ENCODE results near the gene LAMB4.

Gene LAMB4

DNA sequence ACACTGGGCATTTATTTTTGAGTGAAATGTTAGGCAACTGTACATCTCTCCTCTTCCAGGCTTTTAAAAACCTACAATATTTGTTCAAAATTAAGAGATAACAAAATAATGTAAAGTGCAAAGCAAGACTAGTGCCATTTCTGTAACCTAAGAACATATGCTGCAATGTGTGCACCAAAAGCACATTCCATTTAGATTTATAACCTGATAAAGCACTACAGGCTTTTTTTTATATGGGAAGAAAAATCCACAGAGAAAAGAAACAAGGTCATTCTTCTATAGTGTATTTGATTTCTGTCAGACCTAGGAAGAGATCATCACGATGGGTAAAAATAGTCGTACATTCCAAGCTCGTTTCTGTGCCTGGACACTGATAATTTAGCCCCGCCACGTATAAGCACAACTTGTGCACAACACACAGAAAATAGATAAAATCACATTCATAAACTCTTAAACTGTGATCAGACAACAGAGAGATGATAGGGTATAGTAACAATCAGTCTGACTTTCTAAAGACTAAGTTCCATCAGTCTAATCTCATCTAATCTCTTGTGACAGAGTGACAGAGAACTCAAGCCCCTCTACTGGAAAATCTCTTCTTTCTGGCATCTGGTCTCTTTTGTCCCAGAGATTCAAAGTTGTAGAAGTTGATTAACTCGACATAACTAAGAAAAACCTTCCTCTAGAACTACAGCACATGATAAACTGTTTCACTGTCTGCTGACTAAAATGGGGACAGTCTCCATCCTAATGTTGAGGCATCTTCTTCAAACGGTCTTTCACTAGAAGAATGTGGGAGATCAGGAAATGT is 133.9 kb downstream of the LAMB4 start:
- Histone ChIP-seq H3K4me3 (ENCODE audit: low read length) (no peak overlapping the region), H3K36me3 (ENCODE audit: insufficient read depth, low read depth, low read length) (peaks cover 49% of the 10 kb centered on the region), H3K27ac (ENCODE audit: low read length) (no peak overlapping the region), H3K9me3 (ENCODE audit: insufficient read depth, low read depth, low read length) (no peaks in the 10 kb centered on the region), H3K4me1 (ENCODE audit: insufficient read depth, low read length) (peaks cover 15% of the 10 kb centered on the region; the same call in 1 of the 2 replicates), H3K9ac (ENCODE audit: low read depth, low read length) (no peak overlapping the region), H3K27me3 (ENCODE audit: insufficient read depth, low read length) (peaks cover 17% of the 10 kb centered on the region; the same call in 1 of the 2 replicates)

GRCh38 chr7:107995184-107996071 is 134.7 kb downstream of the LAMB4 start:
- H3K9ac ChIP-seq (ENCODE audit: low read depth, low read length), result no peak overlapping the region
- no peak overlapping the region for H3K27ac ChIP-seq (ENCODE audit: low read length)
- H3K36me3 ChIP-seq (ENCODE audit: insufficient read depth, low read depth, low read length), result peaks cover 56% of the 10 kb centered on the region

DNA sequence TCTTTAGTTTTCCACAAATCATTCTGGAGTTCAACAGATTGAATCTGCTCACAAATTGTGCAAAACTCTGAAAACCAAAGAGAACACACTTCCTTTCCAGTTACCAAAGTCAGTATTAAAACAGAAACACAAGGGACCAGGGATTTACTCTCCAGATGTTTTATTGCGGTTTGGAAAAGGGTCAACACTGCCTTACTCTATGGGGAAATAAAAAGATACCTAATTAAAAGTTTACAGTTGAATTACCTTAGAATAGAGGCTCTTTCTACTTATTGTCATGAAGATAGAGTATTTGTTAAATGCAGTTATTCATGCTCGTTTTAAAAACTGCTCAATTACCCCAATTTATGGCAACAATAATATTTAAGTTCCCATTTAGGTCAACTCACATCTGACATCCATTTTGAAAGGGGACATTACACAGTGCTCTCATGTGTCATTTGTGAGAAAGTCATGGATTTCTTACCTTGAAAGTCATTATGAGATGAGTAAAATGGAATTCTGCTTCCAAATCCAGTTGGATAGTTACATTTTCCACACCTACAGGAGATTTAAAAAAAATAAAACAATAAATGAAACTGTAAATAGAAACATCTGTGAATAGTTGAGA is 135.6 kb downstream of the LAMB4 start:
- Histone ChIP-seq H3K27me3 (ENCODE audit: insufficient read depth, low read length) (no peaks in the 10 kb centered on the region), H3K36me3 (ENCODE audit: insufficient read depth, low read depth, low read length) (peaks cover 57% of the 10 kb centered on the region), H3K4me1 (ENCODE audit: insufficient read depth, low read length) (peaks cover 15% of the 10 kb centered on the region; the same call in 1 of the 2 replicates), H3K27ac (ENCODE audit: low read length) (no peak overlapping the region), H3K9me3 (ENCODE audit: insufficient read depth, low read depth, low read length) (no peaks in the 10 kb centered on the region), H3K4me3 (ENCODE audit: low read length) (no peak overlapping the region), H3K9ac (ENCODE audit: low read depth, low read length) (no peak overlapping the region)

More at GRCh38 chr7:107995184-107996071, 134.7 kb downstream of the LAMB4 start:
- Histone ChIP-seq H3K9me3 (ENCODE audit: insufficient read depth, low read depth, low read length) (no peaks in the 10 kb centered on the region), H3K4me1 (ENCODE audit: insufficient read depth, low read length) (peaks cover 15% of the 10 kb centered on the region; the same call in 1 of the 2 replicates), H3K4me3 (ENCODE audit: low read length) (no peak overlapping the region), H3K27me3 (ENCODE audit: insufficient read depth, low read length) (peaks cover 8% of the 10 kb centered on the region; the same call in 1 of the 2 replicates)

GRCh38 chr7:107993891-107994291 is 136.3 kb downstream of the LAMB4 start:
- Histone ChIP-seq H3K27ac (ENCODE audit: low read length) (no peak overlapping the region), H3K9ac (ENCODE audit: low read depth, low read length) (no peak overlapping the region), H3K4me1 (ENCODE audit: insufficient read depth, low read length) (peaks cover 15% of the 10 kb centered on the region; the same call in 1 of the 2 replicates), H3K36me3 (ENCODE audit: insufficient read depth, low read depth, low read length) (peaks cover 55% of the 10 kb centered on the region), H3K27me3 (ENCODE audit: insufficient read depth, low read length) (no peaks in the 10 kb centered on the region), H3K9me3 (ENCODE audit: insufficient read depth, low read depth, low read length) (no peaks in the 10 kb centered on the region), H3K4me3 (ENCODE audit: low read length) (no peak overlapping the region)

DNA sequence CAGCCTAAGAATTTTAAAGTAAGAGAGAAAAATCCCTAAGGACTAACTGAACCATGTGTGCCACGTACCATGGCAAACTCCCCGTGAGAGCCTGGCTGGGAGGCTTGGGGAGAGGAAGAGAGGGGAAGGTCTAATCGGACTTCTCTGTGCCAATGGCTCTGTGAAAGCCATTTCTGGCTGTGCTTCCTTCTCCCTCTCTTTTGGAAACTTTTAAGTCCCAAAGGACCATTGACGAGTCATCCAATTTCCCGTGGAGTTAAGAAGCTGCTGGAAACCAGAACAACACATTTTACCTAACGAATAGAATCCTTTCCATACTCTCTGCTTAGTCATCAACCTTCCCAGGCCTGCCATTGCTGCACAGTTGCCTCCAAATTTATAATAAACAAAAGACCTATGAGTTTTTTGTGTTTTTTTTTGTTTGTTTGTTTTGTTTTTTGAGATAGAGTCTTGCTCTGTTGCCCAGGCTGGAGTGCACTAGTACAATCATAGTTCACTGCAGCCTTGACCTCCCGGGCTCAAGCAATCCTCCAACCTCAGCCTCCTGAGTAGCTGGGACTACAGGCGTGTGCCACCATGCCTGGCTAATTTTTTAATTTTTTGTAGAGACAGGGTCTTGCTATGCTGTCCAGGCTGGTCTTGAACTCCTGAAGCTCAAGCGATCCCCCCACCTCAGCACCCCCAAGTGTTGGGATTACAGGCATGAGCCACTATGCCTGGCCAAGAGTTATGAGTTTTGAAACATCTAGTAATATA is 140.4 kb downstream of the LAMB4 start:
- Histone ChIP-seq H3K9me3 (ENCODE audit: insufficient read depth, low read depth, low read length) (no peaks in the 10 kb centered on the region), H3K36me3 (ENCODE audit: insufficient read depth, low read depth, low read length) (peaks cover 70% of the 10 kb centered on the region), H3K27me3 (ENCODE audit: insufficient read depth, low read length) (no peaks in the 10 kb centered on the region), H3K4me3 (ENCODE audit: low read length) (no peak overlapping the region), H3K27ac (ENCODE audit: low read length) (no peak overlapping the region), H3K4me1 (ENCODE audit: insufficient read depth, low read length) (peaks cover 3% of the 10 kb centered on the region; the same call in 1 of the 2 replicates), H3K9ac (ENCODE audit: low read depth, low read length) (no peak overlapping the region)

- Histone ChIP-seq H3K27ac (ENCODE audit: low read length) (no peak overlapping the region), H3K4me1 (ENCODE audit: insufficient read depth, low read length) (no peaks in the 10 kb centered on the region), H3K9ac (ENCODE audit: low read depth, low read length) (no peak overlapping the region), H3K27me3 (ENCODE audit: insufficient read depth, low read length) (no peaks in the 10 kb centered on the region), H3K9me3 (ENCODE audit: insufficient read depth, low read depth, low read length) (no peaks in the 10 kb centered on the region), H3K4me3 (ENCODE audit: low read length) (no peak overlapping the region), H3K36me3 (ENCODE audit: insufficient read depth, low read depth, low read length) (peaks cover 52% of the 10 kb centered on the region)
Observed at GRCh38 chr7:107982918-107983389, 147.2 kb downstream of the LAMB4 start.

DNA sequence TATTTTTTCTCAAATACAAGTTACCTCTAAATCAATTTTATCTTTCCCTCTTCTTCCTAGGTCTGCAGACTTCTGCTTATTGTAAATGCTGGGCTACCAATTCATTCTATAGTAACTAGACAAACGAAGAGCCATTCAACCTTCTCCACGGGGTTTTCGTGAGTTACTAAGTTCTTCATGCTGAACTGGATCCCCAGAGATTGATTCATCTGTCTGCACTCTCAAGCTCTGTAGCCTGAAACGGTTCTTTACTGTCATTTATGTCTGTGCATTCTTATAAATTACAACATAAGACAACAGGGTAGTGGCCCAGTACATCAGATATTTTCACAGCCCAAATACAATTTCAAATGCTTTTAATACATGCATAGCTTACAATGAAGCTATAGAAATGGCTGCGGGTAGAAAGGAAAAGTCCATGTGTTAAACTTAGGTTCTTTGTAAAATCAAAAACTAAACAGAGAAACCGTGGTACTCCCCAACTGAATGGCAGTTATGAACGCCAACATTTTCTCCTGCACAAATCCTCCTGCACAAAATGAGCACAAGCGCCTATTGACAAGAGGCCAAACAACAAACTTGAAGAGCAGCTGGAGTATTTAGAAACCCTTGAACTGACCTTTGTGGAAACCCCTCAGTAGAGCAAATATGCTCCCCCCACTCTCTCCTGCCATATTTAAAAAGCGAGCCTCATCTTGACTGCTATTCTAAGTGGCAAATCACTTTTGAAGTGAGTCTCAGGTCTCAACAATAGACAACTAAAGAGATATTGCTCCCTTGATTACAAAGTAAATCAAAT is 147.9 kb downstream of the LAMB4 start:
- no peak overlapping the region for H3K4me3 ChIP-seq (ENCODE audit: low read length)
- H3K27ac ChIP-seq (ENCODE audit: low read length), result no peak overlapping the region
- no peak overlapping the region for H3K9ac ChIP-seq (ENCODE audit: low read depth, low read length)
- no peaks in the 10 kb centered on the region for H3K27me3 ChIP-seq (ENCODE audit: insufficient read depth, low read length)
- H3K36me3 ChIP-seq (ENCODE audit: insufficient read depth, low read depth, low read length), result peaks cover 56% of the 10 kb centered on the region
- no peaks in the 10 kb centered on the region for H3K4me1 ChIP-seq (ENCODE audit: insufficient read depth, low read length)
- no peaks in the 10 kb centered on the region for H3K9me3 ChIP-seq (ENCODE audit: insufficient read depth, low read depth, low read length)

DNA sequence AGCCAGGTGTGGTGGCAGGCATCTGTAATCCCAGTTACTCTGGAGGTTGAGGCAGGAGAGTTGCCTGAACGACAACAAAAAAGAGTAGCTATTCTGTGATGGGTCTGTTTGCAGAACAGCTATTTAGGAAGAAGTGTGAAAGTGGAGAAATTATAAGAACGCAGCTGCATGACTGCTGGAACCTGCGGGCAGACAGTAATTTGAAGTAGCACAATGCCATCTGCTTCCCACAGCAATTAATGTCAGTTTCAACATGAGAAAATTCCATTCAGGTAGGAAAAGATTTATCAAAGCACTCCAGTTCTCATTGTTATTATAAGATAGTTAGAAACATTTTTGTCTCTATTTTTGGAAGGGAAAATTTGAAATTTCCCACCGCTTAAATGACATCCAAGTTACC is 148.7 kb downstream of the LAMB4 start:
- no peaks in the 10 kb centered on the region for H3K9me3 ChIP-seq (ENCODE audit: insufficient read depth, low read depth, low read length)
- H3K4me1 ChIP-seq (ENCODE audit: insufficient read depth, low read length), result no peaks in the 10 kb centered on the region
- H3K27ac ChIP-seq (ENCODE audit: low read length), result no peak overlapping the region
- H3K27me3 ChIP-seq (ENCODE audit: insufficient read depth, low read length), result no peaks in the 10 kb centered on the region
- H3K9ac ChIP-seq (ENCODE audit: low read depth, low read length), result no peak overlapping the region
- H3K36me3 ChIP-seq (ENCODE audit: insufficient read depth, low read depth, low read length), result peaks cover 53% of the 10 kb centered on the region
- no peak overlapping the region for H3K4me3 ChIP-seq (ENCODE audit: low read length)

- peaks cover 54% of the 10 kb centered on the region for H3K36me3 ChIP-seq (ENCODE audit: insufficient read depth, low read depth, low read length)
- peaks cover 1% of the 10 kb centered on the region; the same call in 1 of the 2 replicates for H3K4me1 ChIP-seq (ENCODE audit: insufficient read depth, low read length)
Observed at GRCh38 chr7:107980671-107981190, 149.4 kb downstream of the LAMB4 start.

GRCh38 chr7:107980171-107980570 is 150.0 kb downstream of the LAMB4 start:
- Histone ChIP-seq H3K27ac (ENCODE audit: low read length) (no peak overlapping the region), H3K27me3 (ENCODE audit: insufficient read depth, low read length) (no peaks in the 10 kb centered on the region), H3K4me1 (ENCODE audit: insufficient read depth, low read length) (peaks cover 7% of the 10 kb centered on the region; the same call in 1 of the 2 replicates), H3K4me3 (ENCODE audit: low read length) (no peak overlapping the region), H3K9ac (ENCODE audit: low read depth, low read length) (no peak overlapping the region), H3K36me3 (ENCODE audit: insufficient read depth, low read depth, low read length) (peaks cover 59% of the 10 kb centered on the region), H3K9me3 (ENCODE audit: insufficient read depth, low read depth, low read length) (no peaks in the 10 kb centered on the region)

More at GRCh38 chr7:107980671-107981190, 149.4 kb downstream of the LAMB4 start:
- Histone ChIP-seq H3K9me3 (ENCODE audit: insufficient read depth, low read depth, low read length) (no peaks in the 10 kb centered on the region), H3K27ac (ENCODE audit: low read length) (no peak overlapping the region), H3K27me3 (ENCODE audit: insufficient read depth, low read length) (no peaks in the 10 kb centered on the region), H3K9ac (ENCODE audit: low read depth, low read length) (no peak overlapping the region), H3K4me3 (ENCODE audit: low read length) (no peak overlapping the region)

All from iPS-20b (cell line).